Stimulated activated CD4-positive, alpha-beta T cell treated with anti-CD3 and anti-CD28 coated beads, Interleukin-12 subunit alpha, Interleukin-12 subunit beta, amount 100 ng/mL, for 24 hours (primary cell): ENCODE data around the gene PDHX.
A peak's percentile ranks its signal among the peaks of the same experiment; 100 is the strongest.

Experiments used
- DNase-seq, 2 experiments: peaks; one replicate each; pipeline ENCODE4 v3.0.0-alpha.2; 2020; ENCODE audit warnings: low read depth in 2 of 2

The PDHX gene

GRCh38 chr11:35045236-35045820, 128.9 kb downstream of the PDHX start:
- peak in 1 of 2 experiments; percentile 22 for DNase-seq
